B cell (primary cell): ENCODE results near the gene TMEM163. TPM values are rescaled to one million over a fixed set of nuclear protein-coding genes. Genes with fewer than 3 reads are reported as not detected.
"Not testable (repeated sequence)": the region's sequence is repeated elsewhere in the genome, so short reads cannot be mapped to it uniquely, and the experiment has no call there.

ENCODE experiments used
- ATAC-seq: fragments of 200-7000 bp; cut with Tn5 transposase; one replicate; pipeline ENCODE4 v1.10.0; 2021; ENCODE audit warnings: low read depth, mild to moderate bottlenecking, moderate number of reproducible peaks, moderate library complexity
- CTCF ChIA-PET: fragments of 350-600 bp; sonication (Branson Sonifier 250); formaldehyde crosslinking; loops from one replicate; lab custom pipeline; 2021; ENCODE audit warnings: antibody characterized with exemption, inconsistent platforms; lab: Charles Lee
- POLR2A ChIA-PET: fragments of 350-600 bp; sonication (Branson Sonifier 250); formaldehyde crosslinking; loops from one replicate; lab custom pipeline; 2021; ENCODE audit warnings: antibody characterized with exemption; lab: Charles Lee
- DNase-seq: peaks from one replicate; pipeline ENCODE4 v3.0.0; 2013
- H2AFZ ChIP-seq: 2 replicates; pipeline ENCODE4 v1.6.1; 2012; ENCODE audit warnings: mild to moderate bottlenecking, low read depth, low read length; ENCODE audit not compliant: insufficient read depth, poor library complexity, severe bottlenecking
- H3K27ac ChIP-seq, 2 donors: 1 replicate in 1 of 2; 2 replicates in 1 of 2; pipeline ENCODE4 v1.5.1; 2012 to 2013; ENCODE audit warnings: low read length in 2 of 2, mild to moderate bottlenecking in 2 of 2, moderate library complexity in 1 of 2
- H3K27me3 ChIP-seq, 4 experiments: fragments of 200-600 bp in 1 of 4; sonication (generic) in 1 of 4; replicated peaks in 1 of 4; 1 replicate in 2 of 4; 2 replicates in 2 of 4; pipeline versions ENCODE4 v1.6.1 to v1.7.0; 2013 to 2016; ENCODE audit warnings: low read length in 3 of 4, mild to moderate bottlenecking in 2 of 4, mixed read lengths in 1 of 4, moderate library complexity in 1 of 4; ENCODE audit not compliant: insufficient read depth in 4 of 4, control insufficient read depth in 3 of 4; ENCODE audit errors: control extremely low read depth in 1 of 4
- H3K36me3 ChIP-seq, 2 experiments: replicated peaks in 1 of 2; 1 replicate in 1 of 2; 2 replicates in 1 of 2; pipeline versions ENCODE4 v1.6.1 to v1.7.1; 2013; ENCODE audit warnings: low read length in 1 of 2; ENCODE audit not compliant: insufficient read depth in 2 of 2, control insufficient read depth in 1 of 2; ENCODE audit errors: control extremely low read depth in 1 of 2, extremely low read depth in 1 of 2
- H3K4me1 ChIP-seq, 2 donors: fragments of 200-600 bp in 1 of 2; sonication (generic) in 1 of 2; 1 replicate in 1 of 2; 2 replicates in 1 of 2; pipeline versions ENCODE4 v1.5.1 to v1.6.1; 2013 to 2017; ENCODE audit warnings: low read length in 2 of 2; ENCODE audit not compliant: control insufficient read depth in 2 of 2, insufficient read depth in 2 of 2
- H3K4me2 ChIP-seq: replicated peaks from 2 replicates; pipeline ENCODE3; 2012; ENCODE audit warnings: mild to moderate bottlenecking, low read depth, low read length; ENCODE audit not compliant: poor library complexity, severe bottlenecking
- H3K4me3 ChIP-seq, 5 experiments: fragments of 200-600 bp in 1 of 5; sonication (generic) in 1 of 5; 1 replicate in 3 of 5; 2 replicates in 2 of 5; pipeline versions ENCODE4 v1.5.1 to v1.7.0; 2011 to 2016; ENCODE audit warnings: low read length in 4 of 5, mild to moderate bottlenecking in 4 of 5, low read depth in 2 of 5, control low read depth in 1 of 5, moderate library complexity in 1 of 5; ENCODE audit not compliant: insufficient read depth in 1 of 5; ENCODE audit errors: control extremely low read depth in 1 of 5, extremely low read depth in 1 of 5
- H3K79me2 ChIP-seq: fragments of 200-600 bp; sonication (generic); one replicate; pipeline ENCODE4 v1.6.0; 2016; ENCODE audit warnings: low read length; ENCODE audit not compliant: control insufficient read depth, insufficient read depth
- H3K9ac ChIP-seq: fragments of 200-600 bp; sonication (generic); 2 replicates; pipeline ENCODE4 v1.6.1; 2017; ENCODE audit warnings: mild to moderate bottlenecking, low read length, moderate library complexity
- H3K9me3 ChIP-seq, 3 donors: one replicate each; pipeline versions ENCODE4 v1.6.1 to v1.7.1; 2013; ENCODE audit warnings: low read length in 2 of 3; ENCODE audit not compliant: control insufficient read depth in 2 of 3, insufficient read depth in 1 of 3; ENCODE audit errors: control extremely low read depth in 1 of 3
- H4K20me1 ChIP-seq: 2 replicates; pipeline ENCODE4 v1.6.0; 2012; ENCODE audit warnings: mild to moderate bottlenecking, low read length; ENCODE audit not compliant: insufficient read depth, control insufficient read depth, poor library complexity, severe bottlenecking
- H3K27ac Mint-ChIP-seq: one replicate; pipeline ENCODE4 v1.8.0; 2021; ENCODE audit warnings: mixed read lengths
- H3K27me3 Mint-ChIP-seq: one replicate; pipeline ENCODE4 v1.8.0; 2021; ENCODE audit warnings: mixed read lengths
- H3K4me1 Mint-ChIP-seq: one replicate; pipeline ENCODE4 v1.8.0; 2021; ENCODE audit warnings: mixed read lengths
- H3K4me3 Mint-ChIP-seq: one replicate; pipeline ENCODE4 v1.8.0; 2021; ENCODE audit warnings: mixed read lengths
- H3K9me3 Mint-ChIP-seq: one replicate; pipeline ENCODE4 v1.8.0; 2022; ENCODE audit warnings: mixed read lengths; ENCODE audit not compliant: insufficient read depth
- EZH2 ChIP-seq: IDR thresholded peaks from 2 replicates; pipeline ENCODE4 v1.6.1; 2012; ENCODE audit warnings: borderline replicate concordance, low read depth, mild to moderate bottlenecking, moderate library complexity, low read length; ENCODE audit not compliant: insufficient read depth, poor library complexity, severe bottlenecking
- WGBS: methylation state at CpG from one replicate; pipeline ENCODE4 v1.1.5; 2013; ENCODE audit warnings: missing lambda C conversion rate; ENCODE audit not compliant: insufficient coverage; 5-methylcytosine and 5-hydroxymethylcytosine counted together
- intact Hi-C: fragments of 100-400 bp; cut with micrococcal nuclease; formaldehyde crosslinking; loops from one replicate; pipeline ENCODE4 v1.10.0; 2022
- polyA plus RNA-seq: library from polyadenylated mRNA; depleted of rRNA; stranded (reverse); fragments of >200 nt; gene quantifications from 2 replicates; pipeline ENCODE4 v1.2.3, GENCODE V29; 2012
- total RNA-seq, 2 donors: library from RNA; stranded (reverse); fragments of 120-200 nt in 1 of 2; gene quantifications; 1 replicate in 1 of 2; 2 replicates in 1 of 2; pipeline versions ENCODE4 v1.2.3 to v1.2.4, GENCODE V29; 2013 to 2022
- TF ChIP-seq, protein P1 (sequence below): fragments of 200-600 bp; IDR thresholded peaks from one replicate; pipeline ENCODE4 v1.8.0; 2022; ENCODE audit warnings: antibody characterized with exemption, mild to moderate bottlenecking

Gene TMEM163
- total and polyA plus RNA-seq, 2 donors (not counting 1 experiment from before 2014, with no cell fraction given): 2.6 to 5.6 TPM

DNA sequence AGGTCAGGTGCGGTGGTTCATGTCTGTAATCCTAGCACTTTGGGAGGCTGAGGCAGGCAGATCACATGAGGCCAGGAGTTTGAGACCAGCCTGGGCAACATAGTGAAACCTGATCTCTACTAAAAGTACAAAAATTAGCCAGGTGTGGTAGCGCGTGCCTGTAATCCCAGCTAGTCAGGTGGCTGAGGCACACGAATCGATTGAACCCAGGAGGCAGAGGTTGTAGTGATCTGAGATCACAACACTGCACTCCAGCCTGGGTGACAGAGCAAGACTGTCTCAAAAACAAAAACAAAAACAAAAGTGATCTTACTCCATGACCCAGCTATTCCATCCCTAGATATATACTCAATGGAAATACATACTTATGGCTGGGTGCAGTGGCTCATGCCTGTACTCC, 153.8 kb downstream of the TMEM163 start:
- H3K27ac Mint-ChIP-seq, H3K27ac ChIP-seq, intact Hi-C loops, DNase-seq, ATAC-seq, H3K9ac ChIP-seq, H3K27me3 ChIP-seq, CTCF ChIA-PET, H2AFZ ChIP-seq, H3K4me3 ChIP-seq, H3K36me3 ChIP-seq, H4K20me1 ChIP-seq, H3K4me1 Mint-ChIP-seq, H3K4me1 ChIP-seq, POLR2A ChIA-PET, H3K79me2 ChIP-seq, H3K27me3 Mint-ChIP-seq, H3K9me3 Mint-ChIP-seq, H3K4me2 ChIP-seq, H3K9me3 ChIP-seq, H3K4me3 Mint-ChIP-seq: not testable (repeated sequence)
- 88% methylated on average over 5 of the region's 5 CpGs for WGBS

- H3K36me3 ChIP-seq: no peaks in the 10 kb centered on the region
- no peaks in the 10 kb centered on the region for H3K27me3 ChIP-seq
- no peak for DNase-seq
- ChIA-PET CTCF (interaction anchor here (1.0 kb wide), 1 partner anchor 326 kb away, joined by 3 read pairs; no protein-coding TSS in a partner anchor), POLR2A (no interaction called here)
- 59% methylated on average over 2 of the region's 3 CpGs for WGBS
- intact Hi-C loops: no loop called here
- no peaks in the 10 kb centered on the region for H3K9me3 ChIP-seq
- Mint-ChIP-seq H3K4me3 (no peak overlapping the region), H3K27me3 (no peaks in the 10 kb centered on the region), H3K4me1 (peaks cover 2% of the 10 kb centered on the region), H3K9me3 (no peaks in the 10 kb centered on the region), H3K27ac (no peak overlapping the region)
- ATAC-seq: no peak
- no peak overlapping the region for H3K27ac ChIP-seq
- no peaks in the 10 kb centered on the region for H3K4me1 ChIP-seq
- TF ChIP-seq EZH2: no peak
- TF ChIP-seq, protein P1, sequence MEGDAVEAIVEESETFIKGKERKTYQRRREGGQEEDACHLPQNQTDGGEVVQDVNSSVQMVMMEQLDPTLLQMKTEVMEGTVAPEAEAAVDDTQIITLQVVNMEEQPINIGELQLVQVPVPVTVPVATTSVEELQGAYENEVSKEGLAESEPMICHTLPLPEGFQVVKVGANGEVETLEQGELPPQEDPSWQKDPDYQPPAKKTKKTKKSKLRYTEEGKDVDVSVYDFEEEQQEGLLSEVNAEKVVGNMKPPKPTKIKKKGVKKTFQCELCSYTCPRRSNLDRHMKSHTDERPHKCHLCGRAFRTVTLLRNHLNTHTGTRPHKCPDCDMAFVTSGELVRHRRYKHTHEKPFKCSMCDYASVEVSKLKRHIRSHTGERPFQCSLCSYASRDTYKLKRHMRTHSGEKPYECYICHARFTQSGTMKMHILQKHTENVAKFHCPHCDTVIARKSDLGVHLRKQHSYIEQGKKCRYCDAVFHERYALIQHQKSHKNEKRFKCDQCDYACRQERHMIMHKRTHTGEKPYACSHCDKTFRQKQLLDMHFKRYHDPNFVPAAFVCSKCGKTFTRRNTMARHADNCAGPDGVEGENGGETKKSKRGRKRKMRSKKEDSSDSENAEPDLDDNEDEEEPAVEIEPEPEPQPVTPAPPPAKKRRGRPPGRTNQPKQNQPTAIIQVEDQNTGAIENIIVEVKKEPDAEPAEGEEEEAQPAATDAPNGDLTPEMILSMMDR: no peak
- no peaks in the 10 kb centered on the region for H3K79me2 ChIP-seq
- H3K9ac ChIP-seq: no peak overlapping the region
- H3K4me3 ChIP-seq: no peak overlapping the region
- no peak overlapping the region for H3K4me2 ChIP-seq
- H4K20me1 ChIP-seq: no peaks in the 10 kb centered on the region
- H2AFZ ChIP-seq: no peak overlapping the region
Observed at GRCh38 chr2:134564549-134564948, 154.3 kb downstream of the TMEM163 start.
